ENCODE data around the gene GABRA6.
"Not testable (repeated sequence)": the region's sequence is repeated elsewhere in the genome, so short reads cannot be mapped to it uniquely, and the experiment has no call there.

The GABRA6 gene

GRCh38 chr5:161685461-161685860 lies at the start of gene GABRA6:
Gene GABRA6 (plus strand): TSS chr5:161685721. CDS start chr5:161685990, 269 bp downstream.
- no peak for DNase-seq (ENCODE audit: low read depth, low spot score)
- H3K27ac ChIP-seq = no peak within 1 kb of the TSS

- no peak overlapping the region for H3K27ac ChIP-seq
- no peak for DNase-seq (ENCODE audit: low read depth, low spot score)
These were observed 47.9 kb upstream of the GABRA6 start for GRCh38 chr5:161637591-161637990.

GRCh38 chr5:161641444-161641843 lies 44.1 kb upstream of the GABRA6 start:
- no peak overlapping the region for H3K27ac ChIP-seq
- no peak for DNase-seq (ENCODE audit: low read depth, low spot score)

- H3K27ac ChIP-seq = no peak overlapping the region
- no peak for DNase-seq (ENCODE audit: low read depth, low spot score)
These were observed 40.3 kb upstream of the GABRA6 start for GRCh38 chr5:161645264-161645663.

- H3K27ac ChIP-seq; DNase-seq (ENCODE audit: low read depth, low spot score): not testable (repeated sequence)
These were observed 33.6 kb upstream of the GABRA6 start for GRCh38 chr5:161651926-161652325.

GRCh38 chr5:161660806-161661205 lies 24.7 kb upstream of the GABRA6 start:
- no peak overlapping the region for H3K27ac ChIP-seq
- no peak for DNase-seq (ENCODE audit: low read depth, low spot score)

GRCh38 chr5:161663431-161663830 lies 22.1 kb upstream of the GABRA6 start:
- H3K27ac ChIP-seq = no peak overlapping the region
- no peak for DNase-seq (ENCODE audit: low read depth, low spot score)

GRCh38 chr5:161676103-161676502 lies 9.4 kb upstream of the GABRA6 start:
- DNase-seq (ENCODE audit: low read depth, low spot score) = peak; percentile 0

GRCh38 chr5:161686149-161686548 lies 628 bp downstream of the GABRA6 start:
- no peak overlapping the region for H3K27ac ChIP-seq
- no peak for DNase-seq (ENCODE audit: low read depth, low spot score)

More at GRCh38 chr5:161676103-161676502, 9.4 kb upstream of the GABRA6 start:
- H3K27ac ChIP-seq = no peak overlapping the region

GRCh38 chr5:161686881-161687280 lies 1.4 kb downstream of the GABRA6 start:
- H3K27ac ChIP-seq = no peak overlapping the region
- no peak for DNase-seq (ENCODE audit: low read depth, low spot score)

GRCh38 chr5:161687316-161687715 lies 1.8 kb downstream of the GABRA6 start:
- H3K27ac ChIP-seq = no peak overlapping the region
- DNase-seq (ENCODE audit: low read depth, low spot score) = no peak

GRCh38 chr5:161691911-161692310 lies 6.4 kb downstream of the GABRA6 start:
- H3K27ac ChIP-seq = no peak overlapping the region
- DNase-seq (ENCODE audit: low read depth, low spot score) = no peak

- DNase-seq (ENCODE audit: low read depth, low spot score) = no peak
- H3K27ac ChIP-seq = no peak overlapping the region
These were observed 11.5 kb downstream of the GABRA6 start for GRCh38 chr5:161697001-161697400.

GRCh38 chr5:161700065-161700464 lies 14.5 kb downstream of the GABRA6 start:
- no peak overlapping the region for H3K27ac ChIP-seq
- DNase-seq (ENCODE audit: low read depth, low spot score) = no peak

GRCh38 chr5:161703528-161703927 lies 18.0 kb downstream of the GABRA6 start:
- DNase-seq (ENCODE audit: low read depth, low spot score) = no peak
- H3K27ac ChIP-seq = no peak overlapping the region

- DNase-seq (ENCODE audit: low read depth, low spot score) = no peak
- H3K27ac ChIP-seq = no peak overlapping the region
These were observed 21.9 kb downstream of the GABRA6 start for GRCh38 chr5:161707382-161707781.

- H3K27ac ChIP-seq = no peak overlapping the region
These were observed 23.7 kb downstream of the GABRA6 start for GRCh38 chr5:161709239-161709638.

GRCh38 chr5:161713042-161713441 lies 27.5 kb downstream of the GABRA6 start:
- no peak for DNase-seq (ENCODE audit: low read depth, low spot score)
- H3K27ac ChIP-seq = no peak overlapping the region

More at GRCh38 chr5:161709239-161709638, 23.7 kb downstream of the GABRA6 start:
- no peak for DNase-seq (ENCODE audit: low read depth, low spot score)

- DNase-seq (ENCODE audit: low read depth, low spot score) = no peak
- no peak overlapping the region for H3K27ac ChIP-seq
These were observed 33.6 kb downstream of the GABRA6 start for GRCh38 chr5:161719157-161719556.

- H3K27ac ChIP-seq = no peak overlapping the region
- no peak for DNase-seq (ENCODE audit: low read depth, low spot score)
These were observed 34.9 kb downstream of the GABRA6 start for GRCh38 chr5:161720460-161720859.

GRCh38 chr5:161734741-161735140 lies 49.2 kb downstream of the GABRA6 start:
- H3K27ac ChIP-seq = no peak overlapping the region
- DNase-seq (ENCODE audit: low read depth, low spot score) = no peak

- no peak overlapping the region for H3K27ac ChIP-seq
- DNase-seq (ENCODE audit: low read depth, low spot score) = no peak
These were observed 54.9 kb downstream of the GABRA6 start for GRCh38 chr5:161740433-161740832.

GRCh38 chr5:161744276-161744675 lies 58.8 kb downstream of the GABRA6 start:
- no peak for DNase-seq (ENCODE audit: low read depth, low spot score)
- no peak overlapping the region for H3K27ac ChIP-seq

Measured in epithelial cell of prostate (primary cell).